ENCODE results near the gene KIF6. TPM values are rescaled to one million over a fixed set of nuclear protein-coding genes. Genes with fewer than 3 reads are reported as not detected.

KIF6 gene
- total RNA-seq, 2 experiments from 2014 or later, result not detected

- no peaks in the 10 kb centered on the region for H3K9me3 Mint-ChIP-seq
- ATAC-seq (ENCODE audit: poor library complexity), result no peak
- H3K4me3 ChIP-seq (ENCODE audit: low read length), result no peak overlapping the region
- ChIA-PET POLR2A (no interaction called here), CTCF (no interaction called here)
- no peaks in the 10 kb centered on the region for H3K27me3 Mint-ChIP-seq
- H3K9me3 ChIP-seq (ENCODE audit: control insufficient read depth in 1 of 2, insufficient read depth in 1 of 2, low read length in 2 of 2), result no peaks in the 10 kb centered on the region
- H3K36me3 ChIP-seq (ENCODE audit: insufficient read depth, low read length), result no peaks in the 10 kb centered on the region
- H3K36me3 Mint-ChIP-seq (ENCODE audit: low read depth), result no peaks in the 10 kb centered on the region
- TF ChIP-seq, protein P1, sequence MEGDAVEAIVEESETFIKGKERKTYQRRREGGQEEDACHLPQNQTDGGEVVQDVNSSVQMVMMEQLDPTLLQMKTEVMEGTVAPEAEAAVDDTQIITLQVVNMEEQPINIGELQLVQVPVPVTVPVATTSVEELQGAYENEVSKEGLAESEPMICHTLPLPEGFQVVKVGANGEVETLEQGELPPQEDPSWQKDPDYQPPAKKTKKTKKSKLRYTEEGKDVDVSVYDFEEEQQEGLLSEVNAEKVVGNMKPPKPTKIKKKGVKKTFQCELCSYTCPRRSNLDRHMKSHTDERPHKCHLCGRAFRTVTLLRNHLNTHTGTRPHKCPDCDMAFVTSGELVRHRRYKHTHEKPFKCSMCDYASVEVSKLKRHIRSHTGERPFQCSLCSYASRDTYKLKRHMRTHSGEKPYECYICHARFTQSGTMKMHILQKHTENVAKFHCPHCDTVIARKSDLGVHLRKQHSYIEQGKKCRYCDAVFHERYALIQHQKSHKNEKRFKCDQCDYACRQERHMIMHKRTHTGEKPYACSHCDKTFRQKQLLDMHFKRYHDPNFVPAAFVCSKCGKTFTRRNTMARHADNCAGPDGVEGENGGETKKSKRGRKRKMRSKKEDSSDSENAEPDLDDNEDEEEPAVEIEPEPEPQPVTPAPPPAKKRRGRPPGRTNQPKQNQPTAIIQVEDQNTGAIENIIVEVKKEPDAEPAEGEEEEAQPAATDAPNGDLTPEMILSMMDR (IDR thresholded peaks at IDR 0.05), result no peak
- H3K27ac ChIP-seq (ENCODE audit: low read depth in 1 of 2, low read length in 2 of 2), result no peak overlapping the region
- no peak overlapping the region for H3K27ac Mint-ChIP-seq
- H3K4me1 ChIP-seq (ENCODE audit: insufficient read depth, low read length), result no peaks in the 10 kb centered on the region
- H3K4me1 Mint-ChIP-seq (ENCODE audit: low read depth), result no peaks in the 10 kb centered on the region
- H3K27me3 ChIP-seq (ENCODE audit: control insufficient read depth in 1 of 2, insufficient read depth in 2 of 2, low read length in 2 of 2), result no peaks in the 10 kb centered on the region
- H3K4me3 Mint-ChIP-seq, result no peak overlapping the region
- intact Hi-C loops (cut with DNase I, micrococcal nuclease), result no loop called here
- no peak for DNase-seq
Measured at GRCh38 chr6:39280247-39280731, 444.9 kb downstream of the KIF6 start.

Other genes starting within 250 kb of the KIF6 start
- not detected for gene DAAM2, start 67.0 kb upstream of the KIF6 start, total RNA-seq
- 1 to 10 TPM; 2.0 to 2.7 TPM for gene MOCS1, start 209.1 kb upstream of the KIF6 start, total RNA-seq